Urothelium cell line (cell line): Measurements from ENCODE around the gene C5orf46.

Source experiments
- DNase-seq: peaks from one replicate; pipeline ENCODE4 v3.0.0; 2011; ENCODE audit warnings: low spot score, mixed read lengths
- FAIRE-seq: peaks from 2 replicates; lab custom pipeline; 2011; peaks lifted over from hg19 to GRCh38; lab: Jason Lieb, UNC

The C5orf46 gene

DNA sequence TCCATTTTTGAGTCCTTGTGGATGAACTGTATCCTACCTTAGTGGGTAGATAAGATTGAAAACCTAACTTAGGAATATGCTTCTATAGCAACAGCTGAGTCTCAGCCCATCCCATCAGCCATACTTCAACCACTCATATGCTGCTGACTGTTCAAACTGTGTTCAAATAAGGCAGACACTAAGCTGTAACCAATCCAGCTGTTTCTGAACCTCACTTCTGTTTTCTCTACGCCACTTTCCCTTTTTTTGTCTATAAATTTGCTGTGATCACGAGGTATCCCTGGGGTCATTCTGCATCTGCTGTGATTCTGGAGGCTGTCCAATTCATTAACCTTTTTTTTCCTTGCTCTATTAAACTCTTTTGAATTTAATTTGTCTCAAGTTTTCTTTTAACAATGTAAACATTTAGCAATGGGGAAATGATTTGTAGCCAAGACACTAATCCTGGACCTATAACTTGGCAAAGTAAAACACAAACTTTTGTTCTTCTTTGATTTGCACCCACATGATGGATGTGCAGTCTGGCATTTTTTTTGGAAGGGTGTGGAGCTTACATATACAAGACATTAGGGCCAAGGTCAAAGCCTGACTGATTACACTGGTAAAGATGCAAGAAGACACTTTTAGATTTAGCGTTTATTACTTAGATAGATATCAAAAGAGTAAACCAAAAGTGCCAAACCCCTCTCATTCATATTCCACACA lies 42.7 kb downstream of the C5orf46 start:
- FAIRE-seq = no peak
- no peak for DNase-seq

- no peak for DNase-seq
- FAIRE-seq = no peak
Observed at GRCh38 chr5:147860641-147861025, 45.7 kb downstream of the C5orf46 start.

DNA sequence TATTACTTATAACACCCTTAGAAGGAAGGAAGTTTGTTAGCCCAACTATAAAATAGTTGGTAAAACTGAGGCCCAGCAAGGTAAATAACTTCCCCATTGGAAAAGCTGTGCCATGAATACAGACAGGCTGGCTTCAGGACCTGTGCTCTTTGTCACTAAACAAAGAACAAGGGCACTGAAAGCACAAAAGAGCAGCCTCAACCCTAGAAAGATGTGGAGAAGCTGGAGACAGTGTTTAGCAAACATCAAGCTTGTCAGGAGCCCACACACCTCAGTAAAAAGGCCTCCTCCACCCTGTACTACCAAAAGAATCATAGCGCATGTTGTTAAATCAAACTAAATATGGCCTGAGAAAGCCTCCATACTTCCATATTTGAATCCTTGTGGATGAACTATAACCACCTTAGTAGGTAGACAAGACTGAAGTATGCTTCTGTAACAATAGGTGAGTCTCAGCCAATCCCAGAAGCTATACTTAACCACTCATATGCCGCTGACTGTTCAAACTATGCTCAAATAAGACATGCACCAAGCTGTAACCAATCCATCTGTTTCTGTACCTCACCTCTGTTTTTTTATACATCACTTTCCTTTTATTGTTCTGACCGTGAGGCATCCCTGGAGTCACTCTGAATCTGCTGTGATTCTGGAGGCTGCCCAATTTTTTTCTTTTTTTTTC lies 46.2 kb downstream of the C5orf46 start:
- FAIRE-seq = no peak
- no peak for DNase-seq

DNA sequence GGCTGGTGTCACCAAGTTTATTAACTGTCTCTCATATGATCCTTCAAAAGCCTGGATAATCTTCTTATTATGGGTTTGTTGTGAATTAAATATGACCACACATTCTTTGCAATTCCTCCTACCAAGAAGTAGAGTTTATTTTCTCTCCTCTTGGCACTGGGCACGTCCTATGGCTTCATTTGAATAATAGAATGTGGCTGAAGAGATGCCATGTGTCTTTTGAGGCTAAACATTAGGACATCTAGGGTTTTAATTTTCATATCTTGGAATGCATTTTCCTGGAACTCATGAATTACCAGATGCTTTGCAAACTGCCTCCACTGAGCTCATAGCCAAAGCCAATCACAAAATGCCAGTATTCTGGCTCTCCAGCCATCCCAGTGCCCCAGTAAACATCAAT lies 47.8 kb downstream of the C5orf46 start:
- DNase-seq = no peak
- FAIRE-seq = no peak

DNA sequence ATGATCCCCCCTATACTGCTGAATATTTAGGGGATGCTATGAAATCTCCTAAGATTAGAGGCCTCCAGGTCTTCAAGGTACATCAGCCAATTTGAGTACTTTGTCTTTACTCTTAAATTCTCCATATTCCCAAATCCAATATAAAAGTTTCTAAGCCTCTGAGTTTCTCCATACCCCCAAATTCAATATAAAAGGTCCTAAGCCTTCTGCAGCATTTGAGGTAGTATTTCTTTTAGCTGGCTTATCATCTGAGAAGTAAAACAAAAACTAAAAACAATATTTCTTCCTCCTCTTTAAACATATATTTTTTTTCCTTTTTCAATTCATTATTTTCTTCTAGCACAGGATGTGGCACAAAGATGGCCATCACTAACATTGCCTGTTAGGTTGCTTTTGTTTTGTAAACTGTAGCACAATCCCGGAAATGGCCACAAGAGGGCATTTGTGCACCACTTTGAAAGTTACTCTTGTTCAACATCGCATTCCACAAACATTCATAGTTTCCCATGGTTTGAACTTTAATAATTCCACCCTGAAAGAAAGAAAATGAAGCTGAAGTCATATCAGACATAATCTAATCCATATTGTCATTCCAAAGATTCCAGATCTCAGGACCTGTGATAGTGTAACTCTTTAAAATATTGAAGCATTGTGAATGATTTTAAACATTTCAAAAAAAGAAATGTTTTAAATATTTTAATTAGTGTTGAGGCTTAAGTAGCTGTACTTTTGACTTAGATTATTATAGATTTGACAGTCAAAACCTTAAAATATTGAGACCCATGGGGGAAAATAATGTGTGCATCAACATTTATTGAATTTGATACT lies 48.8 kb downstream of the C5orf46 start:
- FAIRE-seq (peak; percentile 27), DNase-seq (peak; percentile 50)

DNA sequence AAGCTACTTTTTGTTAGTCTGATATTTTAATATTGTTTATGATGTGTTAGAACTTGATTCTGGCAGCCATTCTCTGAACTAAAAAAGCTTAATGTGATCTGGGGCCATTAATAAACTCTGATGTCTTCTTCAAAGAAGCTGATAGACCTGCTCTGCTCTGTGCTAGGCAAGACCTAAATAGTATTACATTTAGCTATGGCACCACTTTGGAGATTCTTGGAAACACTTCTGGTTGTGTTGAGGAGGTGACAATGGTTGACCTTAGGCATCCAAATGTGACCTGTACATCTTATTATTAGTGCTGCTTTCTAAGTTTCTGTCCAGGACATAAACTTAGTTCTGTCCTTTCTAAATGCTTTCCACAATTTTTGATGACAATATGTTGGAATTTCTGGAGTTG lies 49.5 kb downstream of the C5orf46 start:
- DNase-seq (no peak), FAIRE-seq (no peak)

DNA sequence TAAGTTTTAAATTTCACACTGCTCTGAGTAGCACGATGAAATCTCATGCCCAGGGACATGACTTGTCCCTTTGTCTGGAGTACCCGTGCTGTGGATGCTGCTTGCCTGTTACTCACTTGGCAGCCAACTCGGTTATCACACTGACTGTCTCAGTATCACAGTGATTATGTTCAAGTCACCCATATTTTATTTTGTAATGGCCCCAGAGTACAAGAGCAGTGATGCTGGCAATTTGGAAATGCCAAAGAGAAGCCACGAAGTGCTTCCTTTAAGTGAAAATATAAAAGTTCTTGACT lies 50.6 kb downstream of the C5orf46 start:
- FAIRE-seq (no peak), DNase-seq (no peak)

GRCh38 chr5:147854894-147855773 lies 51.2 kb downstream of the C5orf46 start:
- FAIRE-seq = no peak
- no peak for DNase-seq

DNA sequence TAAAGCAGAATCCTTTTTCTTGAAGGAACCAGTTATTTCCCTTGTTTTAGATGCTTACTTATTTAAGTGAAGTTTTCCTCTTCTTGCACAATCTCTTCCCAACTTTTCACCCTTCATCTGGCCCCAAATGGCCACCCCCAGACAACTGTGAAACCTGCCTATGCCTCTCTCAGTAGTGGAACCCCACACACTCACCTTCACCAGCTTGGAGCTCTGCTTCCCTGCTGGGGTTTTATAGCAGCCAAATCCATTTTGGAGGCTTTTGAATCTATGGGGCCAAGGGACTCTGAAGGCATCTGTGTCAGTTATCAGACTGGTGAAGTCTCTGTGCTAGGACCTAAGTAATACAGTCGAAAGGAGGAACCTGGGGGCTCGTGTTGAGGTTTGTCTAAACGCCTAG lies 52.0 kb downstream of the C5orf46 start:
- no peak for FAIRE-seq

DNA sequence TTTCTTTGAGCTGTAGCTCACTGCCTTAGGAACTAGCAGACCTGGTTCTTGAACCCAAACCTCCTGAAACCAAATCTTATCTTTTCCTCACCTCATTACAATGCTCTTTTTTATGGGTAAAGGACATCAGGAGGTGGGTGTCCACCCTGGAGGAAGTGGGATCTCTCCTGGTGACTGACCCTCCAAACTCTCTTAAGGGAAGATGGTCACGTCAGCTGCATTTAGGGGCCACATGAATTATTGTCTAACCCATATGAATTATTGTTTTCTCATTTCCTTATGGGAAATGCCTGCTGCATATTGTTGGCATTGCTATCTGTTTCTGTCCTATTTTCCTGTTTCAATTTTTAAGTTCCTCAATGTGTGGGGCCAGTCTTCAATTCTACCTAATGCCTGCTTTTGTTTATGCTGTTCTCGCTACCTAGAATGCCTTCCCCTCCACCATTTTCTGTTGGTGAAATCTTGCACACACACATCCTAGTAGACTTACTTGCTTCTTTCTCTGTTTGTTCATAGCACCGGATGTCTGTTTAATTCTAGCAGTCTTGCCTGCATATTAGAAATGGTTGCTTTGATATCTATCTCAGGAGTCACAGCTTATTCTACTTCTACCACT lies 52.9 kb downstream of the C5orf46 start:
- FAIRE-seq (no peak), DNase-seq (no peak)

More for the DNA sequence above, 52.0 kb downstream of the C5orf46 start:
- DNase-seq = no peak

DNA sequence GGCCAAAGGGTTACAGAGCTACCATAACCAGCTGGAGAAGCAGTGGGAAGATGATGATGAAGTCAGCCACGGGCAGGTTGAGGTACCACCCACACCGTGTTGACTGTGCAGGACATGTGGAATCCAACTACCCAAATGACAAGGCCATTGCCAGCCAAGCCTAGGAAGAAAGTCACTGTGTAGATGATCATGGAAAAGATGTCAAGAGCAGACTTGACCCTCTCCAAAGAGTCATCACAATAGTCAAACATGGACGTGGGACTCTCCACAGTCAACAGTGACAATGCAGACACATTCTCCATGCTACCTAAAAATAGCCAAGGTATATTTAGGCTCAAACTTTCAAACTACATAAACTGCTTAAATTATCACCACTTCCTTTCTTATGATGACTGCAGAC lies 54.0 kb downstream of the C5orf46 start:
- peak; percentile 91 for FAIRE-seq

DNA sequence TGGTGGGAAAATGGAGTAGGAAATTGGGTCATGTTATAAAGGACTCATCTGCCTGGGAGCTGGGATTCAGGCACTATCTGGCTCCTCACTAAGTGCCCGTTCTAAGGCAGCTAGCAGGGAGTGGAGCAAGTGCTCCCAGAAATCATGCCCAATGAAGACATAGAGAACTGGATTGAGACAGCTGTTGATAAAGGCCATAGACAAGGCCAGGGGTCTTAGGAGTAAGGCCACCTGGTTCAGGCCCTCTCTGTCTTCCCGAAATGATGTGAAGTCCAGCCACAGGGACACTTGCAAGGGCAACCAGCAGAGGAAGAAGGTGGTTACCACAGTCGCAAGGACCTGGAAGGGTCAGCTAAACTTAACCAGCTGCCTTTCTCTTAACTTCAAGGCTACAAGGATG lies 54.8 kb downstream of the C5orf46 start:
- DNase-seq (no peak), FAIRE-seq (no peak)

More for the DNA sequence above, 54.0 kb downstream of the C5orf46 start:
- no peak for DNase-seq

DNA sequence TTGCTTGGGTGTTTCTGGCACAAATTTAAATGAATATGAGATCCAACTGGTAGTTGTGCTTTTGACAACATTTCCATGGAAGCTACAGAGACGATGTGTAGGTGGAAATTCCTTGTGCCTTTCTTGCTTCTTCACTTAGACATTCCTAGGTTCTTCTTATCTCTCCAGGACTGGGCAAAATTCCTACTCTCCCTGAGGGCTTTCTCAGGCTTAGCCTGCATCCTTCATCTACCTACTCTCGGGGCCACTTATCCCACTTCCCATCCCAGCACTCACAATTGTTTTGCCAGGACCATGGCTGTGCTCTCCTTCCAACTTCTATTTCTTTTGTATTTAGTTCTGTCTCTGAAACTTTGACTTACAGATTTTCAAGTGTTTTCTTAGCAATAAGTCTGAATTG lies 57.1 kb downstream of the C5orf46 start:
- no peak for FAIRE-seq
- DNase-seq = no peak

DNA sequence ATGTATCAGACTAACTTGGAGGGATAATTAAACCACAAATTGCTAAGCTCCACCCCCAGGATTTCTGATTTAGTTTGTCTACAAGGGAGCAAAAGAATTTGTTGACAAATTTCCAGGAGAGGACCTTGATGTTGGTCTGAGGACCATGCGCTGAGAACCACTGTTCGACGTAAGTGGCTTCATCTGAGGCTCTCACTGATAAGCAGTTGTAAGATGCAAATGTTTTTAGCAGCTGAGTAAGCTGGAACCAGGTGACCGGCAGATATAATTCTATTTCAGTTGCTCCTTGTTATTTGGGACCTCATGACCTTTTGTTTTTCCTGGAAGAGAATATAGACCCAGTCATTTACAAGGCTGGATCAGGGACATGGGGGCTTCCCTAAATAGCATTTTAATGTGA lies 60.7 kb downstream of the C5orf46 start:
- FAIRE-seq (no peak), DNase-seq (no peak)

GRCh38 chr5:147844846-147845245 lies 61.5 kb downstream of the C5orf46 start:
- no peak for DNase-seq
- FAIRE-seq = no peak

DNA sequence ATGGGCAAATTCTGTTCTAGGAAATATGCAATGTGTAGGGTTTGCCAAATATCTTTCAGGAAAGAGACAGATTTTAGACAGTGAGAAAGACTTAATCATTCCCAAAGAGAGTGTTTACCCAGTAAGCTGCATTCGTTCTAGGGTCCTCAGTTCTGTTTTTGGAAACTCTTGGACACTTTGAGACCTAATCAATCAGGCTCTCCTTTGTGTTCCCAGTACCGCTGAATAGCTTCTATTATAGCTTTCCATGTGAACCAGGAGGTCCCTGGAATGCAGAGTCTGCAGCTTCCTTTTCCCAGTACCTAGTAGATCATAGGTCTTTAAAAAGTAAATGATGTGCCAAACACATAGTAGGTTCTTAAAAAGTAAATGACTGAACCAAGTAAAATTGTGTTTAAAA lies 63.5 kb downstream of the C5orf46 start:
- DNase-seq (no peak), FAIRE-seq (no peak)
